Measurements from ENCODE around the gene MRPL41. TPM values are rescaled to one million over a fixed set of nuclear protein-coding genes. Genes with fewer than 3 reads are reported as not detected.

The MRPL41 gene
- polyA plus RNA-seq, 4 donors, result 33.7 to 166 (median 109) TPM

Other genes with a start within 250 kb of the MRPL41 start
- gene NRARP, start 249.6 kb upstream of the MRPL41 start, polyA plus RNA-seq, result 10 to 100 TPM in 2 of 4 donors, 1 to 10 TPM in 2; 3.2 to 39.9 (median 8.9) TPM
- gene EXD3, start 128.7 kb upstream of the MRPL41 start, polyA plus RNA-seq, result 10 to 100 TPM; 15.0 to 47.8 (median 32.4) TPM
- 10 to 100 TPM in 3 of 4 donors, 1 to 10 TPM in 1; 8.0 to 38.0 (median 20.7) TPM for gene NOXA1, start 128.5 kb upstream of the MRPL41 start, polyA plus RNA-seq
- gene ENTPD8, start 110.5 kb upstream of the MRPL41 start, polyA plus RNA-seq, result 10 to 100 TPM; 15.9 to 85.4 (median 40.8) TPM
- 10 to 100 TPM; 25.4 to 76.9 (median 45.6) TPM for gene NSMF, start 92.5 kb upstream of the MRPL41 start, polyA plus RNA-seq
- 1 to 10 TPM; 2.9 to 8.8 (median 3.3) TPM for gene PNPLA7, start 1.5 kb upstream of the MRPL41 start, polyA plus RNA-seq
- gene DPH7, start 27.0 kb downstream of the MRPL41 start, polyA plus RNA-seq, result 10 to 100 TPM; 22.5 to 36.7 (median 31.5) TPM
- gene ZMYND19, start 38.6 kb downstream of the MRPL41 start, polyA plus RNA-seq, result 10 to 100 TPM; 14.1 to 17.7 (median 17.0) TPM
- 100 to 1,000 TPM in 2 of 4 donors, 10 to 100 TPM in 2; 63.4 to 236 (median 123) TPM for gene ARRDC1, start 53.8 kb downstream of the MRPL41 start, polyA plus RNA-seq
- gene EHMT1, start 67.1 kb downstream of the MRPL41 start, polyA plus RNA-seq, result 10 to 100 TPM; 35.2 to 53.9 (median 39.1) TPM